ENCODE results near the gene VMP1.

The VMP1 gene

DNA sequence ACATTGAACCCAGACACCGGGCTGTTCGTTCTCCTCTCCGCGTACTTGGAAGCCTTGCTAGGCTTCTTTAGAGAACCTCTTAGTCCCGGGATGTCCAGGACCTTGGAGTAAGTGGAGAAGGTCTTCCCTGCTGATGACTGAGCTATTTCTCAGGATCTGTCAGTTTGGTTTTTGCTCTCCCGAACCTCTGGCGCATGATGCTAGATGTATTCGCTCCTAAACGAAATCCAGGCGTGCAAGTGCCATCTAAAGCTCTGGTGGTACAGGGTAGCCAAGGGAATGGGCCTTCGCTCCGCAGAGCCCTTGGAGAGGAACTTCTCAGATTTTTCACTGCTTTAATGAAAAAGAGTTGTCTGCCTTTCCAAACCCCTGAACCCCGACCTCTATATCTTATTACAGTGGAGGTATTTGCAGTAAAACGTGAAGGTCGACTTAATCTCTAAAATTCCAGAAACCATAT lies 547 bp downstream of the VMP1 start:
- Histone ChIP-seq H3K4me3 (ENCODE audit: low read depth in 1 of 2, low read length in 2 of 2) (peak overlapping the region; percentile 87 to 97), H3K36me3 (ENCODE audit: control insufficient read depth in 1 of 2, insufficient read depth in 2 of 2, low read length in 2 of 2) (peaks cover 0 to 13% of the 10 kb centered on the region in 2 donors), H3K4me1 (ENCODE audit: control insufficient read depth in 1 of 2, insufficient read depth in 2 of 2, low read length in 2 of 2) (peaks cover 8 to 33% of the 10 kb centered on the region in 2 donors), H3K27me3 (ENCODE audit: low read depth, low read length) (no peaks in the 10 kb centered on the region), H3K27ac (ENCODE audit: low read length) (peak overlapping the region; percentile 97), H3K9me3 (ENCODE audit: control insufficient read depth in 1 of 2, low read length in 2 of 2) (no peaks in the 10 kb centered on the region)

DNA sequence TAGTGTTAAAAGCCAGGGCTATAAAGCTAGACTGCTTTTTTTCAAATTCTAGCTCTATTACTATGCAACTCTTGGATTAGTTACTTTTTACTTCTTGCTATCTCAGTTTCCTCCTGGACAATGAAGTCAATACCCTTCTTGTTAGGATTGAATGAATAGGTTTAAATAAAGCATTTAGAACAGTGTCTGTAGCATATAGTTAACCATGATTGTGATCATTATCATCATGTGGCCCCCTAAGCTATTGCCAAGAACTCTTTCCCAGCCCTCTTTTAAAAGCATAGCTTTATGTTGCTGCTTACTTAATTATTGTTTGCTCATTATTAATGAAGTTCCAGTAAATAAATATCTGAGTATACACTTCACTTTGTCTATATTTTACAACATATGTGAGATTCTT lies 4.5 kb downstream of the VMP1 start:
- H3K27me3 ChIP-seq (ENCODE audit: low read depth, low read length), result no peaks in the 10 kb centered on the region
- H3K36me3 ChIP-seq (ENCODE audit: control insufficient read depth in 1 of 2, insufficient read depth in 2 of 2, low read length in 2 of 2), result peaks cover 0 to 12% of the 10 kb centered on the region in 2 donors
- H3K4me1 ChIP-seq (ENCODE audit: control insufficient read depth in 1 of 2, insufficient read depth in 2 of 2, low read length in 2 of 2), result peaks cover 8 to 15% of the 10 kb centered on the region in 2 donors
- H3K4me3 ChIP-seq (ENCODE audit: low read depth in 1 of 2, low read length in 2 of 2), result no peak overlapping the region
- H3K27ac ChIP-seq (ENCODE audit: low read length), result no peak overlapping the region
- H3K9me3 ChIP-seq (ENCODE audit: control insufficient read depth in 1 of 2, low read length in 2 of 2), result no peaks in the 10 kb centered on the region

DNA sequence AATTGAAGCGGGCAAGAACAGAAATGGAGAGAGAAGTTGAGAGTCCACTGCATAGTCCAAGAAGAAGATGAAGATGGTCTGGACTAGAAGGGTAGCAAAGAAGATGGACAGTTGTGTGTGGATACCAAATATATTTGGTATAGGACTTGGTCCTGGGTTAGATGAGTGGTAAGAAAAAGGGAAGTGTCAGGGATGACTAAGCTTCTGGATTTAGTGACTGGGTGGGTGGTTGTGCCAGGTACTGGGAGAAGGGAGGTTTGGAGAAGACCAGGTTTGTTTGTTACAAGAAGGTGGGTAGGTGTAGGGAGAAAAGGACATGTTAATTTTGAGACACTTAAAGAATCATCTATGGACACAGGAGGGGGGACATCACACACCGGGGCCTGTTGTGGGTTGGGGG lies 5.4 kb downstream of the VMP1 start:
- Histone ChIP-seq H3K4me1 (ENCODE audit: control insufficient read depth in 1 of 2, insufficient read depth in 2 of 2, low read length in 2 of 2) (peaks cover 8 to 15% of the 10 kb centered on the region in 2 donors), H3K27ac (ENCODE audit: low read length) (no peak overlapping the region), H3K27me3 (ENCODE audit: low read depth, low read length) (no peaks in the 10 kb centered on the region), H3K9me3 (ENCODE audit: control insufficient read depth in 1 of 2, low read length in 2 of 2) (no peaks in the 10 kb centered on the region), H3K4me3 (ENCODE audit: low read depth in 1 of 2, low read length in 2 of 2) (no peak overlapping the region), H3K36me3 (ENCODE audit: control insufficient read depth in 1 of 2, insufficient read depth in 2 of 2, low read length in 2 of 2) (peaks cover 0 to 12% of the 10 kb centered on the region in 2 donors)

DNA sequence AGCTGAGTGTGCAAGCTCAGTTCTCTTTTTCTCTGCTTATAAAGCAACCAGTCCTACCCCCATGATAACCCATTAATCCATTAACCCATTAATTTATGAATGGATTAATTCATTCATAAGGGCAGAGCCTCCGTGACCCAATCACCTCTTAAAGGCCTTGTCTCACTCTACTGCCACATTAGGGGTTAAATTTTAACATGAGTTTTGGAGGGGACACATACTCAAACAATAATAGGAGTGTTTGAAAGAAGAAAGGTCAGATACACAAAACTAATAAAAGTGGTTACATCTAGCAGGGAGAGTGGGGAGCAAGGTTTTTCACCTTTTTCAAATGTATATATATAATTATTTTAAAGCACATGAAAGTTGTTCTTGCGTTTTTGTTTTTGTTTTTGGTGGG lies 6.8 kb downstream of the VMP1 start:
- H3K4me1 ChIP-seq (ENCODE audit: control insufficient read depth in 1 of 2, insufficient read depth in 2 of 2, low read length in 2 of 2), result peaks cover under 1 to 3% of the 10 kb centered on the region in 2 donors

DNA sequence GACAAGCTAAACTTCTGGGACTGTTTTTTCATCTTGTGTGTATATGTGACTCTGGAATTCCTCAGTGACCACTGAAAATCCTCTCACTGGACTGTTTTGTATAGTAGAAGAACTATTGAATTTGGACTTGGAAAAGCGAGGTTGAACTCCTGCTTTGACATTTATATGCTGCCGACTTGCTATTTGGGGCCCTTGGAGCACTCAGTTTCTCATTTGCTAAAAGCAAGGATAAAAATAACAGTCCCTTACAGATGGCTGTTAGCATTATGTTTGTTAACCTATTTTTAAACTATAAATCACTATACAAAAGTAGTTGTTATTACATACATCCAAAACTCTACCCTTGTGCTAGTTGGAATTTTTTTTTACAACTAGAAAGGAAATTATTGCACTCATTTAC lies 9.0 kb downstream of the VMP1 start:
- H3K4me3 ChIP-seq (ENCODE audit: low read depth in 1 of 2, low read length in 2 of 2), result no peak overlapping the region
- H3K27ac ChIP-seq (ENCODE audit: low read length), result no peak overlapping the region
- H3K9me3 ChIP-seq (ENCODE audit: control insufficient read depth in 1 of 2, low read length in 2 of 2), result no peaks in the 10 kb centered on the region

More for the DNA sequence above, 6.8 kb downstream of the VMP1 start:
- H3K27ac ChIP-seq (ENCODE audit: low read length), result no peak overlapping the region
- no peak overlapping the region for H3K4me3 ChIP-seq (ENCODE audit: low read depth in 1 of 2, low read length in 2 of 2)
- no peaks in the 10 kb centered on the region for H3K9me3 ChIP-seq (ENCODE audit: control insufficient read depth in 1 of 2, low read length in 2 of 2)
- no peaks in the 10 kb centered on the region for H3K27me3 ChIP-seq (ENCODE audit: low read depth, low read length)
- peaks cover 0 to 5% of the 10 kb centered on the region in 2 donors for H3K36me3 ChIP-seq (ENCODE audit: control insufficient read depth in 1 of 2, insufficient read depth in 2 of 2, low read length in 2 of 2)

DNA sequence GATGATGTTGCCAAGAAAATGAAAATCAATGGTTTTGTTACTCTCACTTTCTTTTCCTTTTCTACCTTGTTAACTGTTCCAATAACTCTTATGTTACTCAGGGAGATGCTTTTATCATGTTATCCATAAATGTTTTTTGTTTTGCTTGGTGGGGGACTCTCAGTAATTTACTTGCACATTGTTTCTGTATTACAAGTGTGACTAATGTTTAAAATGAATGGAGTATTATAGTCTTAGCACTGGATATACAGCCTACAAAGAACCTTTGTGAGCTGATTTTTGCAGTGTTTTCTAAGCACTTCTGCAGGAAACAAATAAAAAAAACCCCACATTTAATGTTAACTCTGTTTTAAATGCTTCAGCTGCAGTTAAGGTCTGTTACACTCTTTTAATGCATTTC lies 12.1 kb downstream of the VMP1 start:
- Histone ChIP-seq H3K27ac (ENCODE audit: low read length) (no peak overlapping the region), H3K4me3 (ENCODE audit: low read depth in 1 of 2, low read length in 2 of 2) (no peak overlapping the region), H3K4me1 (ENCODE audit: control insufficient read depth in 1 of 2, insufficient read depth in 2 of 2, low read length in 2 of 2) (no peaks in the 10 kb centered on the region)

More for the DNA sequence above, 9.0 kb downstream of the VMP1 start:
- Histone ChIP-seq H3K4me1 (ENCODE audit: control insufficient read depth in 1 of 2, insufficient read depth in 2 of 2, low read length in 2 of 2) (no peaks in the 10 kb centered on the region), H3K36me3 (ENCODE audit: control insufficient read depth in 1 of 2, insufficient read depth in 2 of 2, low read length in 2 of 2) (peaks cover 0 to 5% of the 10 kb centered on the region in 2 donors), H3K27me3 (ENCODE audit: low read depth, low read length) (no peaks in the 10 kb centered on the region)

DNA sequence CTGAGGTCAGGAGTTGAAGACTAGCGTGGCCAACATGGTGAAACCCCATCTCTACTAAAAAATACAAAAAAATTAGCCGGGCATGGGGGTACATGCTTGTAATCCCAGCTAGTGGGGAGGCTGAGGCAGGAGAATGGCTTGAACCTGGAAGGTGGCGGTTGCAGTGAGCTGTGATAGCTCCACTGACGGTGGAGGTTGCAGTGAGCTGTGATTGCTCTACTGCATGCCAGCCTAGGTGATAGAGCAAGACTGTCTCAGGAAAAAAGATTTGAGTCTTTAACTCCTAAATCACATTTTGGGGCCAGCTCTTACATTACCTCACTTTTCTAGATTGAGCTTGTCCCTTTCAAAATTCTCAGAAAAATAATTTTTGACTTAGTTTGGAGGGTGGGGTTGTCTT lies 15.2 kb downstream of the VMP1 start:
- Histone ChIP-seq H3K27ac (ENCODE audit: low read length) (no peak overlapping the region), H3K27me3 (ENCODE audit: low read depth, low read length) (no peaks in the 10 kb centered on the region), H3K4me3 (ENCODE audit: low read depth in 1 of 2, low read length in 2 of 2) (no peak overlapping the region), H3K4me1 (ENCODE audit: control insufficient read depth in 1 of 2, insufficient read depth in 2 of 2, low read length in 2 of 2) (no peaks in the 10 kb centered on the region), H3K9me3 (ENCODE audit: control insufficient read depth in 1 of 2, low read length in 2 of 2) (no peaks in the 10 kb centered on the region), H3K36me3 (ENCODE audit: control insufficient read depth in 1 of 2, insufficient read depth in 2 of 2, low read length in 2 of 2) (peaks cover 0 to under 1% of the 10 kb centered on the region in 2 donors)

More for the DNA sequence above, 12.1 kb downstream of the VMP1 start:
- no peaks in the 10 kb centered on the region for H3K27me3 ChIP-seq (ENCODE audit: low read depth, low read length)
- H3K9me3 ChIP-seq (ENCODE audit: control insufficient read depth in 1 of 2, low read length in 2 of 2), result no peaks in the 10 kb centered on the region
- H3K36me3 ChIP-seq (ENCODE audit: control insufficient read depth in 1 of 2, insufficient read depth in 2 of 2, low read length in 2 of 2), result peaks cover 0 to 5% of the 10 kb centered on the region in 2 donors

DNA sequence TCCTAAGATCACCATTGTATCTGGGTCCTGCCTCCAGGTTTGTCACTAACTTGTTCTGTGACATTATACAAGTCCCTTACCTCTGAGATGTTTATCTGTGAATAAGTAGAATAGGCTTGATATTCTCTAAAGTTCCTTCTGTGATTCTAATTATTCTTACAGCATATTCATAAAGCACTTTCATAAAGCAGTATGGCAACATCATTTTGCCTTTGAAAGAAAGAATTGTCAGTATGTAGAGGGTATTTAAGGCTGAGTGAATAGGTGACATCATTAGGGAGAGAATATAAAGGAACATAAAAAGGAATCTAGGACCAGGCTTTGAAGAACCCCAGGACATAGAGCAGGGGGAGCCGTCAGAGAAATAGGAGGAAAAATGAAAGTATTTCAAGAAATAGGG lies 15.6 kb downstream of the VMP1 start:
- Histone ChIP-seq H3K4me1 (ENCODE audit: control insufficient read depth in 1 of 2, insufficient read depth in 2 of 2, low read length in 2 of 2) (no peaks in the 10 kb centered on the region), H3K36me3 (ENCODE audit: control insufficient read depth in 1 of 2, insufficient read depth in 2 of 2, low read length in 2 of 2) (no peaks in the 10 kb centered on the region), H3K27ac (ENCODE audit: low read length) (no peak overlapping the region), H3K27me3 (ENCODE audit: low read depth, low read length) (no peaks in the 10 kb centered on the region), H3K4me3 (ENCODE audit: low read depth in 1 of 2, low read length in 2 of 2) (no peak overlapping the region), H3K9me3 (ENCODE audit: control insufficient read depth in 1 of 2, low read length in 2 of 2) (no peaks in the 10 kb centered on the region)

DNA sequence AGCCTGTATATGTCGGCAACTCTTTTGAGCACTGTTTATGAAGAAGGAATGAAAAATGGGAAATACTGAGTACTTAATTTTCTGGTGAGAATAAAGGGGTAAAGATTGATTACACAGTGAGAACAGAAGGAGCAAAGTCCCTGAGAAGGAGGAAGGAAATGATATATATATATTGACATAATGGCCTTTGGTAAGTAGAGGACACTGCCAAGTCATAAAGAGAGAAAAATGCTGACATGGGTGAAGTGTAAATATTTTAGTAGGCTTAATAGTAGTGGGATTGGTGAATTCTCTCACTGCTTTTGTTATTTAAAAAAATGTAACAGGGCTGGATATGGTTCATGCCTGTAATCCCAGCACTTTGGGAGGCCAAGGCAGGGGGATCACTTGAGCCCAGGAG lies 16.2 kb downstream of the VMP1 start:
- Histone ChIP-seq H3K4me3 (ENCODE audit: low read depth in 1 of 2, low read length in 2 of 2) (no peak overlapping the region), H3K4me1 (ENCODE audit: control insufficient read depth in 1 of 2, insufficient read depth in 2 of 2, low read length in 2 of 2) (no peaks in the 10 kb centered on the region), H3K9me3 (ENCODE audit: control insufficient read depth in 1 of 2, low read length in 2 of 2) (no peaks in the 10 kb centered on the region), H3K27ac (ENCODE audit: low read length) (no peak overlapping the region), H3K27me3 (ENCODE audit: low read depth, low read length) (no peaks in the 10 kb centered on the region), H3K36me3 (ENCODE audit: control insufficient read depth in 1 of 2, insufficient read depth in 2 of 2, low read length in 2 of 2) (no peaks in the 10 kb centered on the region)

DNA sequence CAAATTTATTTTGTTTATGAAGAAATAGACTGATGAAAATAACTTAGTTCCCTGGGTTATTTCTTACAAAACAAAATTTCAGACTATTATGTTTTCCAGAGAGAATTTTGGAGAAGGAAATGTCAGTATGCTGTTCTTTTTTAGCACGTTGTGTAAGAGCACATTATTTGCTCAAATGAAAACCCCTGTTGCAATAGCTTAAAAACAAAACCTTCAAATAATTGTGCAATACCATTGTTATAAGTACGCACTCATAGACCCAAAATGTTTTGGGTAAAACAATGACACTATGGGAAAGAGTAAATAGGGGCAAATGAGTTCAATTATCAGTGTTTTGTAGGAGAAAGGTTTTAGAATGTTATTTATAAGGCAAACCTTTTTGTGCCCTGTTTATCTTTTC lies 18.2 kb downstream of the VMP1 start:
- Histone ChIP-seq H3K9me3 (ENCODE audit: control insufficient read depth in 1 of 2, low read length in 2 of 2) (no peaks in the 10 kb centered on the region), H3K4me1 (ENCODE audit: control insufficient read depth in 1 of 2, insufficient read depth in 2 of 2, low read length in 2 of 2) (peaks cover 0 to 5% of the 10 kb centered on the region in 2 donors), H3K27me3 (ENCODE audit: low read depth, low read length) (no peaks in the 10 kb centered on the region), H3K4me3 (ENCODE audit: low read depth in 1 of 2, low read length in 2 of 2) (no peak overlapping the region), H3K36me3 (ENCODE audit: control insufficient read depth in 1 of 2, insufficient read depth in 2 of 2, low read length in 2 of 2) (no peaks in the 10 kb centered on the region), H3K27ac (ENCODE audit: low read length) (peak overlapping the region; percentile 48)

DNA sequence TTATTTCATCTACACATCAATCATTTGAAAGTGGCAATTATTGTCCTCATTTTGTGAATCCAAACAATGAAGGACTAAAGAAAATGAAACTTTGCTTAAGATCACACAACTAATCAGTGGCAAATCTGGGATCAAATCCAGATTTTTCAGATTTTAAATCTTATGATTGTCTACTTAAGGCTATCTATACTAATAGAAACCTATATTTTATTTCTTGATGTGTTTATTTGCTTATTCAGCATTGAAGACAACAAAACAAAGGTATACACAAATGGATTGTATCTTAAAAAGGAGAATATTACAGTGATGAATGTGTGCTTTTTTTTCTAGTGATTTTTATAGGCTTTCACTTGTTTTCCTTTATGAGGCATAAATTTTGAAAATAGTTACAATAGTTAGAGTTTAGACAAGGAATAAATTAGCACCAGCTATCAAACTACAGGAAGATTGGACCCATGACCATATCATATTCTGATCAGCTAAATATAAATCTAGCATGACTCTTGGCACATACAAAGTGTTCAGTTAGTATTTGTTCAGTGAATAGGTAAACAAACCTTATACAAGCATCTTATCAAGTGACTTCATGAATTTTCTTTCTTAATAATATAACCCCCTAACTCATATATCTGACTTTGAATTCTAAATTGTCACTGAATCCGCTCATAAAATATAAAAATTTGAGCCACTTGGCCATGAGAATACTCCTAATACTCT lies 20.5 kb downstream of the VMP1 start:
- Histone ChIP-seq H3K9me3 (ENCODE audit: control insufficient read depth in 1 of 2, low read length in 2 of 2) (no peaks in the 10 kb centered on the region), H3K4me1 (ENCODE audit: control insufficient read depth in 1 of 2, insufficient read depth in 2 of 2, low read length in 2 of 2) (peaks cover 0 to 5% of the 10 kb centered on the region in 2 donors), H3K4me3 (ENCODE audit: low read depth in 1 of 2, low read length in 2 of 2) (no peak overlapping the region), H3K27me3 (ENCODE audit: low read depth, low read length) (no peaks in the 10 kb centered on the region), H3K36me3 (ENCODE audit: control insufficient read depth in 1 of 2, insufficient read depth in 2 of 2, low read length in 2 of 2) (no peaks in the 10 kb centered on the region), H3K27ac (ENCODE audit: low read length) (no peak overlapping the region)
